HG03045 (cell line): ENCODE data around the gene LGI2.
"Not testable (repeated sequence)": the region's sequence is repeated elsewhere in the genome, so short reads cannot be mapped to it uniquely, and the experiment has no call there.

Source experiments
- ATAC-seq: cut with Tn5 transposase; IDR thresholded peaks from one replicate; pipeline ENCODE4 v1.9.1; 2021; ENCODE audit warnings: mild to moderate bottlenecking, moderate library complexity; ENCODE audit not compliant: unreplicated experiment

Gene LGI2

DNA sequence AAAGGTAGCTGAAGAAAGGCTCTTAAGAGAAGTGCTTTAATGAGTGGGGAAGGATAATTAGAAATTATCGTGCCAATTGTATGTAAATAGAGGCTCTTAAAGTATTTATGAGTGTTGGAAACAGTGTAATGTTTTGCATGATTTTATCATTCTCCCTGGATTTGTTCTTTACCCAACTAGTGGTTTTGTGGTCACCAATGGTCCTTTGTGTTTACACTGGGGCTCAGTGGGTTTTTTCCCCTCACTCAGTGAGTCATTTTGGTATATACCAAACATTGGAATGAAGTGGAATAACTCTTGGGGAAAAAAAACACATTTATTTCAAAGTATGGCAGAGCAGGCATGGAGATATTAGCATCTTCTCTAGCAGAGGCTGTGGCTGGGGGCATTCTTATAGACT is 20.8 kb upstream of the LGI2 start:
- ATAC-seq = no peak

DNA sequence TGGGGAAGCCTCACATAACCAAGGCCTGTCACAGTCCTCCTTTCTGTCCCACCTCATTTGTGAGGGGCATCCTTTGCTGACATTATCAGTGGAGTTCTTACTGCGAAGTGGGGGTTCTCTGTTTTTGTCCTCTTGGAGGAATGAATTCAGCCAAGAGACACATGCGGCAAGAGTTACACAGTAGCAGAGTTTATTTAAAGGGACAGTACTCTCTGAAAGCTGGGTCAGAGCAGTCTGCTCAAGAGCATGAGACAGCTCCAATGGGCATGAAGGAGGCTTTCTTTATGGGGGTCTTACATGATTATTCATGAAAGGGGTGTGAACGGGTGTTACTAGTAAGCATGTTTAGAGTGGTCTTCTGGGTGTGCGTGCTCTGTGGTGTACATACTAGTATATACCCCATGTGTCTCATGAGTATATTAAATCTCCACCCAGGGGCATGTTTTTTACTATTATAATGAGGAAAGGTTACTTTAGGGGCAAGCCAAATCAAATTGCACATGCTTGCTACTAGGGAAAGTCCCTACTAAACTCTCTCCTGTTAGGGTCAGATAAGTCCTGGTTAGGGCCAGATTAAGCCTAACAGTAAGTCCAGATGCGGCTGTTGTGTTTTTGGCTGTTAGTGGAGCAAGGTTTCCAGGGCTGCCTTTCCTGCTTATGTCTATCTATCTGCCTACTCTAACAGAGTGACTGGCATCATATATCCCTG is 19.8 kb upstream of the LGI2 start:
- ATAC-seq = no peak

DNA sequence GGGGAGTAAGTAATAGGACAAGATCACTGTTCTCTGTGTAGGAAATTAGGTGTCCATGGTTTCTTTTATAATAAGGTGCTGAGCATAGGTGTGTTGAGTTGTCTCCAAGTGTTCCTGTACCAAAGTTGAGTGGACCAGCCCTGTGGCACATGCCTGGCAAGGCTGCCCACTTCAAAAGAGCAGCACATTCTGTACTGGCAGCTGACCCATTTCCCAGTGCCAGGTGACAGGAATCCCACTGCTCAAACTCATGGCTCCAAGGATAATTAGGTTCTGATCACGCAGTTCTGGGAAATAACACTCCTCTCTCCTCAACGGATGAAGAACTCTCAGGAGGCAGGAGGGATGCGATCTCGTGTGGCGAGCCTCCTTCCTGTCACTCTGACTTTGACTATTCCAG is 12.8 kb upstream of the LGI2 start:
- ATAC-seq = no peak

DNA sequence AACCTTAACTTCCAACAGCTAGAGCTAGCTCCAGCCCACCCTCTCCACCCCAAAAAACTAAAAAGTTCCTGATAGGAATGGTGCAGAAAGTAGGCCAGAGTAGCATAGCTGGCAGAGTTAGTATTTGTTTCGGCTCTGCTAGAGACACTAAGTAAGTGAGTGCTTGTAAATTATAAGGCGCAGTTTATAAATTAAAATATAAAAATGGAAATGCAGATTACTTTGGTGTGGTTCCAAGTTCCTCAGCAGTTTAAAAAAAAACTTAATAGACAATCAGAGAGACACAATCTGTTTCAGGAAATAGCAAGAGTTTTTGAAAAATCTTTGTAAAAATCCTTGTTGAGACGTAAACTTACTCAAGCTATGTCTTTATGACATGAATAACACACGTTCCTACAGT is 2.8 kb upstream of the LGI2 start:
- no peak for ATAC-seq

DNA sequence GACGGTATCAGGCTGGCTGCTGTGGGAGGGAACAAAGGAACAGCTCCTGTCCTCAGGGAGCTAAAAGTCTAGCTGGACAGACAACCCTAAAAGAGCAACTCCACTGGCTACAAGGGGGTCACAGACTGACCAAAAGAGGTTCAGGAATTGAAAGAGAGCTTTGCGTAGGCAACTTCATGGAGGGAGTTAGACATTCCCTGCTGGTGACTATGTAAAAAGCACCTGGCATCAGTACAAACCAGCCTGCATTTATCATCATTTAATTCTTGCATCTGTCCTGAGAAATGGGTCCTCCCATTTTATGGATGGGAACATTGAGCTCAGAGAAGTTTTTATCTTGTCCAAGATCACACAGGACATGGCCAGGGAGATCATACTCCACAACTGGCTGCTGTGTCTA is 1.4 kb upstream of the LGI2 start:
- no peak for ATAC-seq

DNA sequence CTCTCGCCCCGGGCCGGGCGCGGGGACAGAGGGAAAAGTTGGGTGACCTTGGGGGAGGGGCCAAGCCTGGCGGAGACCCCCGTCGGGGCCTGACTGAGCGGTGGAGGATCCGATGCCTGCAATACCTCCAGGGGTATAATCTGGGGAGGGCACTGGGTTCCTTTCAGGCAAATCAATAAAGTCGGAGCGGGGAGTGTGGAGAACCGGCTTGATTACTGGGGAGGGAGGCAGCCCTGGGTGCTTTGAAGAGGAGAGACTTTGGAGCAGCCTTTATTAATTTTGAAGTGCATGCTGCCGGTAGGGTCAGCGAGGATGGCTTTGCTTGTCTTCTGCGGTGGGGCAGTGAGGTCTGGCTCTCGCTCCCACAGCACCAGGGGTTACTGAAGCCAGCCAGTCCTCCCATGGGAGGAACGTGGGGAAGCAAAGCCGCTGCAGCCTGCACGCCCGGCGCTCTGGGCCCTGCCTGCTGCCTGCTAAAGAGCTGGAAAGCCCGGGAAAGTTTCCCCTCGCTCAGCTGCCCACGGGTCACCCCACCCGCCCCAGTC is 403 bp upstream of the LGI2 start:
- ATAC-seq = no peak

DNA sequence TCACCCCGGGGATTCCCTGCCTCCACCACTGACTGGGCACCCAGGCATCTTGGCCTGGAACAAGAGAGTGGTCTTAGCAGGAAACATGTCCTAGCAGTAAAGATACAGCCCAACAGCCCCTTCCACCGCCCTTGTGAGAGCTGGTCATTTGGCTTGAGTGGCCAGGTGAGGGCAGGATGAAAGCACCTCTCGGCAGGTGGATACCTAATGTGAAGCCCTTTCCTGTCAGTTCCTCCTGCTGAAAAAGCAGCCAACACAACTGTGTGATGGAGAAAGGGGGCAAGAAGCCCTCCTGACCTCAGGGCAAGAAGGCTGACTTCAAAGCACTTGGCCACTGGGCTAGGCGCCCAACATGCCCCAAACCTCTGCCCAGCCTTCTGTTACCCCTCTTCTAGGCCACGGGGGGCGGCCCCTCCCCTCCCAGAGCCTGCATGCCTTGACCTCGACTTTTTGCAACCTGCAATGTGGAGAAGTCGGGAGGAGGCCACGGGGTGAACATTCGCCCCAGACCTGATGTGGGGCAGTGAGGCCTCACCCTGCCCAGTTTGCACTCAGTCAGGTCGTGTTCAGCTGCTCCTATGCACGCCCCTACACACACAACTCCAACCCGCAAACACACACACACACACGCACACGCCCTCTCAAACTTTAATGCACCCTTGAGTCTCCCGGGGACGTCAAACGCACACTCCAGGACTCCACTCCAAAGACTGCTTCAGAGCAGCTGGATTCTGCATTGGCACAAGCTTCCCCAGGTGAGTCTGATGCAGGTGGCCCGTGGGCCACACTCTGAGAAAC is 1.1 kb downstream of the LGI2 start:
- no peak for ATAC-seq

DNA sequence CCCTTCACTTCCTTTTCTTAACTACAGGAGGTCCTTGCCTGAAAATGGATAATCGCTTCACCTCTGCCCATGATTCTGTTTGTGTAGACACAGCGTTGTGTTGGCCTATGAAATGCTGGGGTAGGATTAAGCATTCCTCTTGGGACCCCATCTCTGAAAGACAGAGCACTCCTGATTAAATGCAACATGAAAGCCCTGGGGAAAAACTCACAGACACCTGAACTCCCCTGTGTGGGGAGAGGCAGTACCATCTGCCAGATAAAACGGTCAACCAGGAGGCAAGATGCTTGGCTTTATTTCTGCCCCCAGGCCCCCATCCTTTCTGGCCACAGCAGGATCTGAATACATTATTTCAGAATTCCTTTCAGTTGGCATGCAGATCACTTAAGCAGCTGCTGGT is 1.9 kb downstream of the LGI2 start:
- no peak for ATAC-seq

DNA sequence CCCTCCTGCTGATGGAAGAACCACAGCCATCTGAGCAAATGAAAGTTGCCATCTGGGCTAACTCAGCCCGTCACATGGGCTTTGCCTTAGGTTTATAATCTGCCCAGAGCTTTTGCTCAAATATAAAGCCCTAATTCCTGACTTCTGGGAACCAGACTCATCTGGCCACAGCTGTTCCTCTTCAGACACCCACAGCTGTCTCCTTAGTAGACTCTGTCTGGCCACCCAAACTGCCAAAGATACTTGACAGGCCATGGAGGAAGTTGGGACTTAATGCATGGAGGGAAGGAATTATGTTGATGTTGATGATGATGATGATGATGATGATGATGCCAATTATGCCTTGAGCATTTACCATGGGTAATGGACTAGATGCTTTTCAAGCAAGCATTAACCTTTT is 8.0 kb downstream of the LGI2 start:
- ATAC-seq = no peak

DNA sequence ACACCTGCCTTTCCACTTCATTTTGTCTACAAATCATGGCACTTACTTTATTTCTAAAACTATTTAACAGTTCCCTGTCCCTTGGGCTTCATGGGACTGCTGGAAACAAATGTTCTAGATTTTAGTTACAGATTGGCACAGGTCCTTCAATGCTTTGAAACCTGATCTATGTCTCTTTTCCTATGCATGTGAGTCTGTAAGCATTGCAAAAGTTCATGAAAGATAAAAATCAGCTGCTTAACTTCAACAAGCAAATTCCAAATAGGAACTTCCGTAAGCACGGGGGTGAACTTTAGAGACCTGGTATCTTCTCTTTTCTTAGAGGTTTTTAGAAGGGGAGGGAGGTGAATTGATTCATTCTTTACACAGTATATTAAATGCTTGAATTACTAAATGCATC is 9.5 kb downstream of the LGI2 start:
- no peak for ATAC-seq

DNA sequence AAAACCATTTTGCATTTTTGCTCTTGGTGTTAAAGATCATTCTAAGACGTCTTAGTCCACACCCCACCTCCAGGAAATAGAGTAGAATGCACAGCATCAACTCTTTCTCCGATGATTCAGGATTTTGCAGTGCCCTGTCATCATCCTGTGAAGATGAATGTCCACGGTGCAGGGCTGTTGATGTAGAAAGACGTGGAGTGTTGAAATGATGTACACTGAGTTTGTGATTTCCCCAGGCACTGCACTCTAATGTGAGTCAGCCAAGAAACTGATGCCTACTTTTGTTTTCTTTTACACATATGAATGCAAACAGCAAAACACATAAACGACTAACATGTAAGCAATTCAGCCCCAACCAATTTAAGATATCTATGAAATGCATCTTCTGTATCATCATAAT is 10.5 kb downstream of the LGI2 start:
- no peak for ATAC-seq

DNA sequence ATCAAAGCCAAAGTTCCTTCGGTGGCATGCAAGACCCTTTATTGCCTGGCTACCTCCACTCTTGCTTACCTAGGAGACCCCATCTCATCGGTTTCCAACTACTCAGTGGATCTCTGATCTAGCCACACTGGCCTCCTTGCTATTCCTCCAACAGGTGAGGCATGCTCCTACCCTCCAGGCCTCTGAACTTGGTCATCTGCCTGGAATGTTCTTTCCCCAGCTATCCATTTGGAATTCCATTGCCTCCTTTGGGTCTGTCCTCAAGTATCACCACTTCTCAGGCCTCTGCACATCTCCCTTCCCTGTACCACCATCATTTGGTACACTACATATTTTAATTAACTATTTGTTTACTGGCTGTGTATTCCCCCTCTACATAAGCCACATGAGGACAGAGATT is 11.2 kb downstream of the LGI2 start:
- no peak for ATAC-seq

DNA sequence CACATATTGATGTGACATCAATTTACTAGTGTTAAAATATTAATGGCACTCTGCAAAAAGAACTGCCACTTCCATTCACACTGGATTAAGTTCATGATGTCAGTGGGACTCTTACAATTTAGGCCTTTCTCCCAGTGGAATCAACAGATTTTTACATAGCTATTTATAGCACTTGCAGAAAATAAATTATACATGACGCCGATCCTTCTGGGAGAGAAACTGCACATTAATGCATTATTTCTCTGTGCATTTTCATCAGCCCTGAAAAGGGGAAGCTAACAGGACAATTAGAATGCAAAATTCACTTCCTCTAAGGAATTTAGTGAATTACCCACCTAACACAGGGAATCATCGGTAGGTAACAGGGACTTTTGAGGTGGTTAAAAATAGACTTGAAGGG is 15.7 kb downstream of the LGI2 start:
- ATAC-seq = no peak

DNA sequence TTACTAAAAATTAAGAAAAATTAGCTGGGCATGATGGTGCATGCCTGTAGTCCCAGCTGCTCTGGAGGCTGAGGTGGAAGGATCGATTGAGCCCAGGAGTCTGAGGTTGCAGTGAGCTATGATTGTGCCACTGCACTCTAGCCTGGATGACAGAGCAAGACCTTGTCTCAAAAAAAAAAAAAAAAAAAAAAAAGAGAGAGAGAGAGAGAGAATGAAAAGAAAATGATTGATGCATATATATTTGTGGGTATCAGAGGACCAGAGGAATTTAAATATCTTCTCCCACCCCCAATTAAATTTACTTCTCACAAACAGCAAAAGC is 16.1 kb downstream of the LGI2 start:
- not testable (repeated sequence) for ATAC-seq

DNA sequence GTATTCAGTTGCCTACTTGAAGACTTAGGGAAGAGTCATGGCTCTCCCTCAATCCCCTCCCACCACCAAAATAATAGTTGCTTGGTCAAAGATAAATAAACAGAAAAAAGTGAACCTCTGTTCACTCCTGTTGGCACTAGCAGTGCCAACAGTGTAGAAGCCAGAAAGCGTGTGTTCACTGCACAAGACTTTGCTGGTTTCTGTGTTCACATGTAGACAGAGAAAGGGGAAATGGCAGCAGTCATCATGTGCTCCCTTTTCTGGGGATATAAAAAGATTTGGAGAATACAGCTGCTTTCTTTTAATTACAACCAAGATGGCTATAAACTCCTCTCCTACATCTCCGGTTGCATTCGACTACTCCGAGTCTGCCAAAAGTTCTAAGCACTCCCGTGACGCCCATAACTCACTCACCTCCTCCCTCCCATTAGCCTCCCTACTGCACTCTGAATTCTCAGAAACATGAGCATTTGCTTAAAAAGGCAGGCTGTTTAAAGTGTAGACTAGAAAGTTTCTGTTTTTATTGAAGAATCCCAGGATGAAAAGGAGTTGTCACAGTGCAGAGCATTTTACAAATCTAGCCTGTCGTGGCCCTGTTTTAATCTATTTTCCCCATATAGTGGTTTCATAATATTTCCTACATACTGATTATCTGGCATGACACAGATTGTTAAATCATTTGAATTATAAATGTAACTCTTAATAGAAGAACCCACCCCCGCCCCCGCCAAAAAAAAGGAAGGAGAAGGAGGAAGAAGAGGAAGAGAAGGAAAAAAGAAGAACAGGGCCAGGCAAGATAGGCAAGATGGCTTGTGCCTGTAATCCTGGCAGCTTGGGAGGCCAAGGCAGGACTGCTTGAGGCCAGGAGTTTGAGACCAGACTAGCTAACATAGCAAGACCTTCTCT is 16.7 kb downstream of the LGI2 start:
- ATAC-seq = no peak

DNA sequence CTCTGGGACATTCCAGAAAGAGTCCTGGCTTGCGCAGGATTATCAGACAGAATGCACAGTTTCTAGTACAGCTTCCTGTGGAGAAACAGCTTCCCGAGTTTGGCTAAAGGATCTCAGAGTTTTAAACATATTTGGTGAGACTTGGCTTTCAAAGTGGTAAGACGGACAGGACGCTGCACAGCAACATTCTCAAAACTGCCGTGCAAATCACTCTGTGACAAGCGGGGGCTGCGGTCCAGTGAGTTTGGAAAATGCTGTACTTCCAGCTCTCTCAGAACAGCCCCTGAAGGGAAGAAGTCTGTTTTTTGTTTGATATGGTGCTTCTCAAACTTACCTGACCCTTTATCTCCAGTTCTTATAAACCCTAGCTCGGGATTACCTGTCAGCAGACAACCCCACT is 18.1 kb downstream of the LGI2 start:
- no peak for ATAC-seq

DNA sequence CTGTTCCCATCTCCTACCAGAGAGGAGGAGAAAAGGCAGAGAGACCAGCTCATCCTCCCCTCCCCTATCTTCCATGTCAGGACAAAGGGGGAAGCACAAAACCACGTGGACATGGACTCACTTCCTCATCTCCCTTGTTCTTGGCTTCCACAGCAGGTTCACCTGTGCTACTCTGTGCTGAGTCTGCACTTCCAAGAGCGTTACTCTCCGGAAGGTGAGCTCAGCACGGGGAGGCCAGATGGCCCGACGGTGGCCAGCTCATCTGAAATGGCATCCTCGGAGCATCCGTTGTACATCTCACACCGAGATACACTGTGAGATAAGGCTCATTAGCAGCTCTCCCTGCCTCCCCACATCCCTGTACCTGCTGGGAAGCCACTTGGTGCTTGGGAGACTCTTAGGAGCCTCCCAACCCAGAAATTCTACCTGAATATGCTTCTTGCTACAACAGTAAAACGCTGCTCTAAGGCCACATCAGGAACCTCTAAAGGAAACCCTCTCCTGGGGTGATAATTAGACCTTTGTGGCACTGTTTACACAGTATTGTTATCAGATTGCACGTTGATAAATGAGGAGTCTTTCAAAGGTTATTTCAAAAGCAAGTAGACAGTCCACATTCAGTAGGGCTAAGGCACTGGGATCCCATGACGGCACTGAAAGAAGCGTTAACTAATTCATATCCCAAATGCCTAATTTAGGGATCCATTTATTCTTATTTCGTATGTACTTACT is 19.4 kb downstream of the LGI2 start:
- ATAC-seq = no peak

DNA sequence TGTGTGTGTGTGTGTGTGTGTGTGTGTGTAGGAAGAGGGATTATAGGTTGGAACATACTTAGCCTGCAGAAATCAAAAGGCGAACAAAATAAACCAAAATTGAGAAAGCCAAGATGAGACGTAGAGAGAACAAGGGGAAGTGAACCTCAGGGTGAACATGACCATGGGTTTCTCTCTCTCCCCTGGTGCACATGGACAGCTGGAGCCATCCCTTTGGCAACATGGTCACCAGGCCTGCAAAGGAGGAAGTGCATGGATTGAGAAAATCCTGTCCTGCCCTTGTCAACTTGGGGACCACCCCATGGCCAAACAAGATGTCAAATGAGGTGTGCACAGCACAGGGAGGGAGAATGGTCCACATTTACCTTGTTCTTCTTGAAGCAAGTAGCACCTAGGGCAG is 23.1 kb downstream of the LGI2 start:
- ATAC-seq = no peak

DNA sequence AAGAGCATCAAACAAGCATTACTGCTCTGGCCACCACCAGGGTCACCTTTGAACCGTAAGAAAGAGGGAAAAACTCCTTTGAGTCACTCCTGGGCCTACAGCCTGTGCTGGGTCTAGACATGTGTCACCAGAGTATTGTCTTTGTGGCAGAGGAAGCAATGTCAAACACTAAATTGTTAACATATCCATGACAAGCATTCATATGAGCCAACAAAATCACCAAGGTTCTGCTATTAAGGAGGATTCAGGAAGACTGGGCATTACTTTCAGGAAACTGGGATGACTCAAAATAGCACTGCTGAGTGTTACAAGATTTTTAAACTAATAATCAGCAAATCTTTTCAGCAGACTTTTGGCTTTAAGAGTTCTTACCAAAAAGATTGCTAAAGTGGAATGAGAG is 28.1 kb downstream of the LGI2 start:
- ATAC-seq = no peak

DNA sequence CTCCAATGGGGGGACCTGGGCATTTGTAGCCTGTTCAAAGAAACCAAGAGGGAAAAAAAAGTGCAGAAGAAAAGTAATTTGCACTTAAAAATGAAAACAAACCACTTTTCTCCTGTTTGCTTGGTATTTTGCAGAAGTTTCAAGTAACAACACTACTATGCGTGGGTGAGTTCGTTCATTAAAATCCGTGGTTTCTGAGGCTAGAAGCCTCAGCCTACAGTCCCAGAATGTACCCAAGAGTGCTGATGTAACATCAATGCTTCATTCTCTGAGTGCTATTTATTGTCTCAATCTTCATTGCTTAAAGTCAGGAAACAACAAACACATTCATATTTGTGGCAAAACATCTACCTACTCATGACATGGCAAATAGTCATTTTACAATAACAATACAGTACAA is 29.2 kb downstream of the LGI2 start:
- ATAC-seq = no peak

DNA sequence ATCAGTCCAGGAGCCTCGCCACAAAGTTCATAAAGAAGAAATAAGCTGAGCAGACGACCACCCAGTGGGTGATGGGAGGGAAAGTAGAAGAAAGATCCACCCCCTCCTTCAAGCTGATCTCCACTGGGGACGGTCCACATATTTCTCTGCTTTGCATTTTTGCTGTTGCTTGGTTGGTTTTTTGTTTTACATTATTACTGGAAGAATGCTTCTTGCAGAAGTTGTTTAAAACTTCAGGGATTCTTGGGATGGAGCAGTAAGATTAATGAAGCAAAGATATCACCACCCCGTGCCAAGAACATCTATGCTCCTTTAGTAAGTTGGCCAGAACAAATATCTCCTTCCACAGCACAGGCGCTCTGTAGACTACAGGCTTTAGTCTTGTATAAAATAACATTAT is 30.1 kb downstream of the LGI2 start:
- no peak for ATAC-seq
